Stimulated activated CD8-positive, alpha-beta memory T cell treated with anti-CD3 and anti-CD28 coated beads, Interleukin-7, amount 100 ng/mL, for 4 hours (primary cell): Measurements from ENCODE around the gene GRIK4.
"Not testable (repeated sequence)": the region's sequence is repeated elsewhere in the genome, so short reads cannot be mapped to it uniquely, and the experiment has no call there.

ENCODE experiments used
- DNase-seq, 2 donors: peaks; one replicate each; pipeline ENCODE4 v3.0.0-alpha.2; 2020; ENCODE audit warnings: low read depth in 2 of 2

GRIK4 gene, protein sequence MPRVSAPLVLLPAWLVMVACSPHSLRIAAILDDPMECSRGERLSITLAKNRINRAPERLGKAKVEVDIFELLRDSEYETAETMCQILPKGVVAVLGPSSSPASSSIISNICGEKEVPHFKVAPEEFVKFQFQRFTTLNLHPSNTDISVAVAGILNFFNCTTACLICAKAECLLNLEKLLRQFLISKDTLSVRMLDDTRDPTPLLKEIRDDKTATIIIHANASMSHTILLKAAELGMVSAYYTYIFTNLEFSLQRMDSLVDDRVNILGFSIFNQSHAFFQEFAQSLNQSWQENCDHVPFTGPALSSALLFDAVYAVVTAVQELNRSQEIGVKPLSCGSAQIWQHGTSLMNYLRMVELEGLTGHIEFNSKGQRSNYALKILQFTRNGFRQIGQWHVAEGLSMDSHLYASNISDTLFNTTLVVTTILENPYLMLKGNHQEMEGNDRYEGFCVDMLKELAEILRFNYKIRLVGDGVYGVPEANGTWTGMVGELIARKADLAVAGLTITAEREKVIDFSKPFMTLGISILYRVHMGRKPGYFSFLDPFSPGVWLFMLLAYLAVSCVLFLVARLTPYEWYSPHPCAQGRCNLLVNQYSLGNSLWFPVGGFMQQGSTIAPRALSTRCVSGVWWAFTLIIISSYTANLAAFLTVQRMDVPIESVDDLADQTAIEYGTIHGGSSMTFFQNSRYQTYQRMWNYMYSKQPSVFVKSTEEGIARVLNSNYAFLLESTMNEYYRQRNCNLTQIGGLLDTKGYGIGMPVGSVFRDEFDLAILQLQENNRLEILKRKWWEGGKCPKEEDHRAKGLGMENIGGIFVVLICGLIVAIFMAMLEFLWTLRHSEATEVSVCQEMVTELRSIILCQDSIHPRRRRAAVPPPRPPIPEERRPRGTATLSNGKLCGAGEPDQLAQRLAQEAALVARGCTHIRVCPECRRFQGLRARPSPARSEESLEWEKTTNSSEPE

DNA sequence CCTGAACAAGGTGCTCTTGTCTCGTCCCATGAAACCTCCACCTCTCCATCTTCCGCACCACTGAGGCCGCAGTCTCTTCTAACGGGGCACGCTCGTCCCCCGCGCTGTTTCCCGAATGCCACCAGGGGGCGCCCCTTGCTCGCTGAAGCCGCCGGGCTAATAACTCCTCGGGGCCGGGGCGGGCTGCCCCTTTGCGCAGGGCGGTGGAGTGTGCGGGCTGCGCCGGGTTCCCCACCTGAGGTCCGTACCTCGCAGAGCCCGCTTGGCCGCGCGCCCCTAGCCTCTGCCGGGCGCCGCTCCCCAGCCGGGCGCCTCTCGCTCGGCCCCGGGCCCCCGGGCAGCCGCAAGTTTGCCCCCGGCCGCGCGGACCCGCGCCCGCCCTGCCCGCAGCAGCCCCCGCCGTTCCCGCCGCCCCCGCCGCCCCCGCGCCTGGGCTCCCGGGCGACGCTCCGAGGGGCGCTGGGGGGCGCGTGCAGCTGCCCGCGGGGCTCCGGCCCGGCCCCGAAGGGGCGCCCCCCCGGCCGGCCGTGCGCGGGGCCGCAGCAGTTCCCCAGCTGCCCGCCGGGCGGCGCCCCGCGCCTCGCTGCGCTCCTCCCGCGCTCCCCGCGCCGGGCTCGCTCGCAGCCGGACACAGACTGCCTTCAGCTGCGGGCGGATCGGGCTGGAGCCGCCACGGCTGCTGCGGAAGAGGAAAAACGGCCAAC is at the start of gene GRIK4:
TSS of gene GRIK4 (plus strand) at position 633 of the 704 bp plus-strand sequence. CDS start 148,571 bp downstream, outside the sequence.
- peak; percentile 44 to 49 for DNase-seq

DNA sequence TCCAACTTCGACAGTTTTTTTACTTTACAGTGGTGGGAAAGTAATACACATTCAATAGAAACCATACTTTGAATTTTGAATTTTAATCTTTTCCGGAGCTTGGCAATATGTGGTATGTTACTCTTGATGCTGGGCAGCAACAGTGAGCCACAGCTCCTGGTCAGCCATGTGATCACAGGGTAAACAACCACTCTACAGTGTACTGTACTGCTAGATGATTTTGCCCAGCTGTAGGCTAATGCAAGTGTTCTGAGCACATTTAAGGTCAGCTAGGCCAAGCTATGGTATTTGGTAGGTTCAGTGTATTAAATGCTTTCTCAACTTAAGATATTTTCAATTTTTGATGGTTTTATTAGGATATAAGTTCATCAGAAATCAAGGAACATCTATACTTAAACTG is 48.7 kb upstream of the GRIK4 start:
- DNase-seq: no peak

DNA sequence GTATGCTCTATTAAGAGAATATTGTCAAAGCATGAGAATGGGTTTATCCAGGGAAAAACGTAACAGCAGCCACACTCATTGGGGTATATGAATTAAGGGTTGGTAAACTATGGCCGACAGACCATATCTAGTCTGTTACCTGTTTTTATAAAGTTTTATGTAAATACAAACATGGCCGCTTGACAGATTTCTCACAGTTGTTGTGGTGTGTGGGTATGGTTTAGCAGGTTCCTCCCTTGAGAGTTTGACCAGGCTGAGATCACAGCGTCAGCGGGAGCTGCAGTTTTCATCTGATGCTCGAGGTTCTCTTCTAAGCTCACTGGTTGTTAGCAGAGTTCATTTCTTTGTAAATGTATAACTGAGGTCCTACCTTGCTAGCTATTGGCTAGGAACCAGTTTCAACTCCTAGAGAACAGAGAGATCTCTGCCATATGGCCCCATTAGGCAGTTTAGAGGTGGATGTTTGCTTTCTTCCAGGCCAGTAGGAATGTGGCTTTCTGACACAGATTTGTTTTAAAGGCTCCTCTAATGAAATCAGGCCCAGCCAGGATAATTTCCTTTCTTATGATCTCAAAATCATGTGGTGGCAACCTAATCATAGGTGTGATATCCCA is 45.5 kb upstream of the GRIK4 start:
- no peak for DNase-seq

DNA sequence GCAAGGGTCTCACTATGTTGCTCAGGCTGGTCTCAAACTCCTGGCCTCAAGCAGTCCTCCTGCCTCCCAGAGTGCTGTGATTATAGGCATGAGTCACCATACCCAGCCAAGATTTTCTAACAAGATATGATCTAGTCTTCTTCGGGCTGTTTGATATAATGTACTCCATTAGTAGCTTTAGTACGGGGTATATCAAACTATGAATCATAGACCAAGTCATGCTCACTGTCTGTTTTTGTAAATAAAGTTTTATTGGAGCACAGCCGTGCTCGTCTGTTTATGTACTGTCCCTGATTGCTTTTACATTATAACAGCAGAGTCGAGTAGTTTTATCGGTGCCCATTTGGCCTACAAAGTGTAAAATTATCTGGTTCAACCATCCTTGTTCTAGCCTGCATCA is 43.9 kb upstream of the GRIK4 start:
- DNase-seq: no peak

DNA sequence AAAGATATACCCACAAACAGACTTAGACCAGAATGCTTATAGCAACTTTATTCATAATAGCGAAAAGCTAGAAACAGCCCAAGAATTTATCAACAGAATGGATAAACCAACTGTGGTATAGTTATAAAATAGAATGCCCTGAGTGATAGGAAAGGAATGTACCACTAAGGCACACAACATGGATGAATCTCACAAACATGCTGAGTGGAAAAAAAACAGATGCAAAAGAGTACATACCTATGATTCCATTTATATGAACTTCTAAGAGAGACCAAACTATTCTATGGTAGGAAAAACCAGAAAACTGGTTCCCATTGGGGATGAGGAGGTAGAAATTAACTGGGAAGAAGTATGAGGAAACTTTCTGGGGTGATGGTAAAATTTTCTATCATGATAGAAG is 40.4 kb upstream of the GRIK4 start:
- no peak for DNase-seq

DNA sequence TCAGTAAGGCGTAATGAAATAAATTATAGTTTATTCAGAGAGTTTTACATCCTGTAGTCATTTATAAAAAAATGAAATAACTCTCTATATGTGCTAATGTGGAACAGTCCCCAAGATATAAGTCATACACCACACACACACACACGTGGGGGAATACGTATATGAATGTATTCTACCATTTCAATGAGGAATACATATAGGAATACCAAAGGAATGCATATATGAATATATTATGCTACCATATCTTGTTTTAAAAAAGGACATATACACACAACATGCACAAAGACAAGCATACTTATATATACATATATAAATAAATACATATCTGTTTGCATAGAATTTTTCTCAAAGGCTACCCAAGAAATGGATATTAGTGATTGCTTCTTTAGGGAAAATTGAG is 39.6 kb upstream of the GRIK4 start:
- no peak for DNase-seq

DNA sequence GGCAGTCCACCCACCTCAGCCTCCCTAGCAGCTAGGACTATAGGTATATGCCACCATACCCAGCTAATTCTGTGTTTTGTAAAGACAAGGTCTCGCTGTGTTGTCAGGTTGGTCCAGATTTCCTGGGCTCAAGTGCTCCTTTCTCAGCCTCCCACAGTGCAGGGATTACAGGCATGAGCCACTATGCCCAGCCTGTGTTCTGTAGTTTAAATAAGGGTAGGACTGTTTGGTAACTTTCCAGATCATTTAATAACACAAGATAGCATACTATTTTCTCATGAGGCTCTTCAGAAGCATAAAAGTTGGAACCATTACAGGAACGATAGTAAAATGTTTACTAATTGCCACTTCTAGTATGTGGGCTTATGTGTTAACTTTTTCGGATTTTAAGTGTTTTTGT is 38.0 kb upstream of the GRIK4 start:
- no peak for DNase-seq

DNA sequence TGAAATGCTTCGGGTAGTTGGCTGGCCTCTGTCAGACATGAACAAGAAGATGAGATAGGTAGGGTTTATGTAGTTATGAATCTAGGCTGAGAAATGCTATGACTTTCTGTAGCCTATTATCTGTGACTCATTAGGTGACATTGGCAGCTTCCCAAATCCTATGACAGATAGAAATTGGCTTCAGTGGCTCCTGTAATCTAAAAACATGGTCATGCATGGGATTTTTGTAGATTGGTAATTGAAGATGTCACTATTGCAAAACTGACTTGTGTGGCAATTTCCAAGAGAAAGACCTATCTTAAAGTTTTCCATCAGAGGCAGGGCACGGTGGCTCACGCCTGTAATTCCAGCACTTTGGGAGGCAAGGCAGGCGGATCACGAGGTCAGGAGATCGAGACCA is 29.4 kb upstream of the GRIK4 start:
- no peak for DNase-seq

DNA sequence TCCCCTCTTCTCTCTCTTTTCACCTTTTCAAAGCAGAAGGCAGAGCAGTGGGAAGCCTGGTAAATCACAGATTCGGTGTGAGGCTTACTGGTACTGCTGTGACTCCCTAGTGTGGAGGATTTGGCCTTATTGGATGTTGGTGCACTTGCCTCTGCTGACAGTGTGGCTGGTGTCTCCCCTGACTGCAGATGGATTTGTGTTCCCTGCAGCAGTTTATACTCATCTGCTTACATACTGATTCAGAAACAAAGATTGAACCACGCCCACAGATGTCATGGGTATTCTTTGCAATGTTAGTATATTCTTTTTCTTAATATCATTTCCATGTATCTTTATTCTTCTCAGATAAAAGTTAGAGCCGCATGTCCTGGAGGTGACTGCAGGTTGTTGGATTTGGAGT is 26.8 kb upstream of the GRIK4 start:
- no peak for DNase-seq

DNA sequence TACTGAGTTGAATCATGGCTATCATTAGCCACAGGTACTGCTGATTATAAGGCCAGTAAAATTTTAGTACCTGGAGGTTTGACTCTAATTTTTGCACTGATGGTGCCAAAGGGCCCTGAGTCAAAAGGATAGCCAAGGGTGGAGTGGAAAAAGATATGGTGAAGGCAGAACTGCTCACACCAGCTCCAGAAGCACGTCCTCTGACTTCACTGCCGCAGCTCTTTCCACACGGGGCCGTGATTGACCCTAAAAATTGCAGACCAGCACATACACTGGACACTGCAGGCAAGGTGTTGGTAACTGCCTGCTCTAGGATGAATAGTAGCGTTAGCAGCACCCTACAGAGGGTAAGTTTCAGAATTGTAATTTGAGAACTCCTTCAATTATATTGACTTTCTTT is 25.4 kb upstream of the GRIK4 start:
- no peak for DNase-seq

DNA sequence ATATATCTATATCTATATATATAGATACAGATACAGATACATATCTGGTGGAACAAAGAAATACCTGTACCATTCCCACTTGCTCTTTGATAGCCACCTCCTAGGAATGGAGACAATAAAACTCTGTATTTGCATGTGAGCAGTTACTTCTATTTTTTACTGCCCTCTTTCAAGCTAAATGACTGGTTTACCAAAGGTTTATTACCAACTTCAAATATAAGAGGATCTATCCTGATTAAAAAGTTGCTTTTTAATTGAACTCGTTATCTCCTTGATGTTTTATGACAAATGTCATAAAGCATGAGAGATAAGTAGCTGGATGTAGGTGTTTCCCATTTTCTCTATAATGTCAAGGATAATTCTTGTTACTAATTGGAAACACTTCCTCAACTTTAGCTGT is 21.7 kb upstream of the GRIK4 start:
- no peak for DNase-seq

DNA sequence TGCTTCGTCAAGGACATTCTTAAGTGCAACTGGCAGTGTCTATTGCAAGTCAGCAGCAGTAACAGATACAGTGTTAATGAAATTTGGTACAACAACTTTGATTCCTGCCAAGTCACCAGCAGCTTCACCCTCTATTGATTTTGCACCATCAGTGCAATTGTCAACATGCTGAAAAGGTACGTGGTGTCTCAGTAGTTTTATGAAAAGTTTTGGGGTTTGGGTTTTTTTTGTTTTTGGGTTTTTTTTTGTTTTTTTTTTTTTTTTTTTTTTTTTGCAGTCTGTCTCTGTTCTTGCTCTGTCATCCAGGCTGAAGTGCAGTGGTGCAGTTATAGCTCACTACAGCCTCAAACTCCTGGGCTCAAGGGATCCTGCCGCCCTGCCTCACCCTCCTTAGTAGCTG is 19.1 kb upstream of the GRIK4 start:
- DNase-seq: no peak

DNA sequence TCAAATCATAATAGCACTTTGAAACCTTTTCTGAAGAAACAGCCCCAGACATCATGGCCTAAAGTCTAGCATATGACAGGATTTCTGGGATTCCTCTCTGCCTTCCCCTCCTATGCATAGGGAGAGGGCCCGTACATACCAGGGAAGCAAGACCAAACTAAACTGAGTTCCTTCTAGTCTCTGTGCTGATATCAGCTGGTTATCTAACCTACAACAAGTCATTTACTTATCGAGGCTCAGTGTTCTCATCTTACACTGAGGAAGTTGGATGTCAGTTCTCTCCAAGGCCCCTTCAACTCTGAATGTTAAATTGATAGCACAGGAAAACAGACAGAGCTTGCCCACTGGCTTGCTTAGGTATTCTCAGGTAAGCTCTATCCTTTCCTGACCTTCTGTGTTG is 17.0 kb upstream of the GRIK4 start:
- no peak for DNase-seq

DNA sequence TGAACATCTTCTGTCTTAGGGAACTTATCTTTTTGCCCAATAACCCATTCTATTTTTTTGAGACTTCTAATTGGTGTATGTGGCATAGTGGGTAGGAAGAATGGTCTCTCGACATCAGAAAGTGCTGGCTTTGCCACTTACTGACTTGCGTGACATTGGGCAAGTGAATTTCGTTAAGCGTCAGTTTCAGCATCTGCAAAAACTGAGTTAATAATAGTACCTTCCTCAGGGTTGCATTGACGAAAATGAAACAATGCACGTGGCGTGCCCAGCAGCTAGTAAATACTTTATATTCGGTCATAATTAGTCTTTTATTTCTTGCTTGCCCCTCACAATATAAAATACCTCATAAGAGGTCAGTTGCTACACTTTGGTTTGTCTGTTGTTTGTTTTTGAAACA is 12.5 kb upstream of the GRIK4 start:
- DNase-seq: no peak

DNA sequence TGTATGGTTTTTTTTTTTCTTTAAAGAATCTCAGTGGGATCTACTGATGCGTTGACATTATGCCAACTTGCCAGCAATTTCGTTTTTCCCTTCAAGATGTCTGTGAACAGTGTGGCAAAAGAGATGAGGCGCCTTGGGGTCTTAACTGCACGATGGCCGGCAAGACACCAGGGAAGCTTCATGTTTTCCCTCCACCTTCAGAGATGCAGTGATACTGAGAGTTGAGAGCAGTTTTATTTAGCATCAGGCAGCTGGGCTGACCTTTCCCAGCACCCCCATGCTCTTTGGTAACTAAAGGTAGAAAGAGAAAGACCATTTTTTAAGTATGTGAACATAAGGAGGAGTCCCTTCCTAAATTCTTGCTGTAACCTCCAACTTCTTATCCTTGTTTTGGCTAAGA is 11.7 kb upstream of the GRIK4 start:
- DNase-seq: no peak

DNA sequence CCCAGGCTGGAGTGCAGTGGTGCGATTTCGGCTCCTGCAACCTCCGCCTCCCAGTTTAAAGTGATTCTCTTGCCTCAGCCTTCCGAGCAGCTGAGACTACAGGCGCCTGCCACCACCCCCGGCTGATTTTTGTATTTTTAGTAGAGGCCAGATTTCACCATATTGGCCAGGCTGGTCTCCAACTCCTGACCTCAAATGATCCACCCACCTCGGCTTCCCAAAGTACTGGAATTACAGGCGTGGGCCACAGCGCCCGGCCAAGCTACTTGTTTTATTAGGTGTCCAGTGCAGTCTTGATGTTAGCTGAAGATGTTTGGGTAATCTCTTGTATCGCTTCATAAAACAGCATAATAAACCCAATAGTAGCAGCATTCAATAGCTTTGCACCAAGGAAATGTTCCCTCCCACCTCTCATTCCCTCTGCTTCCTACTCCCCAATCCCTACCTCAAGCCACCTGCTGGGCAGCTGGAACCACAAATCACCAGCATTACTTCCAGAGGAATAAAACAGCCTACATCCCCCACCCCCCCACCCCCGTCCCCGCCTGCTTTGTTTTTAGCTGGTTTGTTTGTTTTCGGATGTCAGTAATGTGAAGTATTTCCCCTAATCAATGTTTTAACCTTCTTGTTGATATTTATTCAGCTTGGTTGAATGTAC is 11.0 kb upstream of the GRIK4 start:
- no peak for DNase-seq

DNA sequence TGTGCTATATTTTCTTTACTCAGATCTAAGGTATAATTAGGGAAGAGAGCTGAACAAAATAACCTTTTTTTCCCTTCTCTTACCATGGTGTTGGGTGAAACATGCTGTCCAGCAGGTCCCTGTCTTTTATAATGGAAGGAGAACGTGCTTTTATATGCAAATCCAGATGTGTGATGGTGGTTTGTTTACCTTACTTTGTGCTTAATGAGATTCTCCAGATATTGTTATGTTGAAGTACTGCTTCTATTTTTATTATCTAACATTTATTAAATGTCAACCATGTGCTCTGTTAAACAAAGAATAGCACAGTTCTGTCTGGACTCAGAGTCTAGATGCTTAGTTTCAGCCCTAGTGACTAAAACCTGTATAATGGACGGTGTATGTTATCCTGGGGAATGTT is 10.1 kb upstream of the GRIK4 start:
- no peak for DNase-seq

DNA sequence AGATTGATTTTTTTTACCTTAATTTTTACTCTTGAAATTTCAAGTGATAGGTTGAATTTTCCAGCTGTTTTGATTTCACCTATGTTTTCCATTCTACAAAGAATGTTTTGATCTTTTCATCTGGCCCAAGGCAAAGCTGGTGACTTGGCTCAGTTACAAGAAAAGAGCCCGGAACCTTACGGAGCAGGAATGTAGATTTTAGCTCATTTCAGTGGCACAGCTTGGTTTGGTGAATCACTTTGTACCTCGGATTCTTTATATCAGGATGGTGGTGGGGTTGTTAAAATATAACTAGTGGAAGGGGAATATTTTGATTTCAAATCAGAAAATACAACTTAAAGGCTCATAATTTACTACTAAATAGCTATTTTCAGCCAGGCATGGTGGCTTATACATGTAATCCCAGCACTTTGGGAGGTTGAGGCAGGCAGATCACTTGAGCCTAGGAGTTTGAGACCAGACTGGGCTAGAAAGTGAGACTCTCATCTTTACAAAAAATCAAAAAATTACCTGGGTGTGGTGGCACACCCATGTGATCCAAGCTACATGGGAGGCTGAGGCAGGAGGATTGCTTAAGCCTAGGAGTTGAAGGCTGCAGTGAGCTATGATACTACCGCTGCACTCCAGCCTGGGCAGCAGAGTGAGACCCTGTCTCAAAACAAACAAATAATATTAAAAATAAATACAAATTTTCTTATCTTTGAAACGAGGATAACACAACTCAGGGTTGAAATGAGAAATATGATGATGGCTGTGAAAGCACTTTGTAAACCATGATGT is 9.4 kb upstream of the GRIK4 start:
- no peak for DNase-seq

DNA sequence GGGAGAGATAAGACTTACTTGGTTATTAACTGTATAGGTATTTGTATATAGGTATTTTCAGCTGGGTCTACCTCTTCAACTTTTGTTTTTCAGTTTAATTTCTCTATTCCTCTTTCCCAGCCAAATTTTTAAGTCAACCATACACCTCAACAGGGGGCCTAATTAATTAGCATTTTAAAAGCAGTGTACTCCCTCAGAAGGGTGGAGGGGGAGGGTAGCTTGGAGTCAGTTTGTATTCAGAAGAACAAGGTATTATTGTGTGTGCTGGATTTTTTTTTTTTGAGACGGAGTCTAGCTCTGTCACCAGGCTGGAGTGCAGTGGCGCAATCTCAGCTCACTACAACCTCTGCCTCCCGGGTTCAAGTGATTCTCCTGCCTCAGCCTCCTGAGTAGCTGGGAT is 8.0 kb upstream of the GRIK4 start:
- not testable (repeated sequence) for DNase-seq

DNA sequence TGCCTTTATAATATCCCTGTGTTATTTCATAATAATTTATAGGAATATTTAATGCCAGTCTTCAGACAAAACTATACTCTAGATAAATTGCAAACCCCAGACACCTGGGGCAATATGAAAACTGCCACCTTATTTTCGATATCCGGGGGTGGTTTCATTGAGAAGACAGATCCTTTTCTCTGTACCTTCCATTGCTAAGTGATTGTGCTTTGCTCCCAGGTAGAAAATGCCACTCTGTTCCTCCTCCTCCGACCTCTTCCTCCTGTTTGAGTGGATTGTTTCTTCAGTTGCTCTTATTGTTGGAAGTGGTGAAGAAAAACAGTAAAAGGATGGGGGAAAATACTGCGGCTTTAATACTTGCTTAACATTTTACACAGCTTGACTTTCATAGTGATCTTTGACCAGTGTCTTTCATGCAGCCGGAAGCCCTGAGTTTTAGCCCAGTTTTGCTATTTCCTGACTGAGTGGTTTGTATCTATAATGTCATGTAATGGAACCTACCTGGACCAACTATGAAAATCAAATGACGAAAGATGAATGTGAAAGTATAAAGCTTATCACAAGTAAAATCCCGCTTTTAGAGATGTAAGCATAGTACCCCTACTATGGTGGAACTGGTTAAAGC is 5.6 kb upstream of the GRIK4 start:
- DNase-seq: no peak
